GM18873 (cell line): ENCODE data around the gene SUPT4H1.
"Not testable (repeated sequence)": the region's sequence is repeated elsewhere in the genome, so short reads cannot be mapped to it uniquely, and the experiment has no call there.

Source experiments
- ATAC-seq: cut with Tn5 transposase; IDR thresholded peaks from one replicate; pipeline ENCODE4 v1.9.1; 2021; ENCODE audit warnings: mild to moderate bottlenecking, moderate library complexity, moderate number of reproducible peaks; ENCODE audit not compliant: unreplicated experiment, low FRiP score

The SUPT4H1 gene

GRCh38 chr17:58351831-58352595 is at the start of gene SUPT4H1:
Gene SUPT4H1 (minus strand): TSS chr17:58352201. CDS start chr17:58352135, 66 bp downstream.
- ATAC-seq: peak; percentile 67

- ATAC-seq: no peak
Observed at GRCh38 chr17:58401287-58401686, 49.3 kb upstream of the SUPT4H1 start.

- no peak for ATAC-seq
Observed at GRCh38 chr17:58400826-58401225, 48.8 kb upstream of the SUPT4H1 start.

GRCh38 chr17:58399974-58400373 is 48.0 kb upstream of the SUPT4H1 start:
- ATAC-seq: no peak

- ATAC-seq: no peak
Observed at GRCh38 chr17:58398574-58399266, 46.7 kb upstream of the SUPT4H1 start.

GRCh38 chr17:58397421-58397820 is 45.4 kb upstream of the SUPT4H1 start:
- not testable (repeated sequence) for ATAC-seq

GRCh38 chr17:58396173-58396572 is 44.2 kb upstream of the SUPT4H1 start:
- no peak for ATAC-seq

- ATAC-seq: no peak
Observed at GRCh38 chr17:58394534-58395223, 42.7 kb upstream of the SUPT4H1 start.

GRCh38 chr17:58391302-58391984 is 39.4 kb upstream of the SUPT4H1 start:
- no peak for ATAC-seq

GRCh38 chr17:58390884-58391283 is 38.9 kb upstream of the SUPT4H1 start:
- ATAC-seq: no peak

- ATAC-seq: no peak
Observed at GRCh38 chr17:58388302-58389190, 36.5 kb upstream of the SUPT4H1 start.

- no peak for ATAC-seq
Observed at GRCh38 chr17:58387834-58388233, 35.8 kb upstream of the SUPT4H1 start.

- ATAC-seq: no peak
Observed at GRCh38 chr17:58386708-58387107, 34.7 kb upstream of the SUPT4H1 start.

- no peak for ATAC-seq
Observed at GRCh38 chr17:58385359-58385899, 33.4 kb upstream of the SUPT4H1 start.

- ATAC-seq: no peak
Observed at GRCh38 chr17:58384897-58385296, 32.9 kb upstream of the SUPT4H1 start.

GRCh38 chr17:58383892-58384462 is 32.0 kb upstream of the SUPT4H1 start:
- ATAC-seq: no peak

- no peak for ATAC-seq
Observed at GRCh38 chr17:58382872-58383242, 30.9 kb upstream of the SUPT4H1 start.

GRCh38 chr17:58382108-58382871 is 30.3 kb upstream of the SUPT4H1 start:
- ATAC-seq: no peak
